AG04450 (cell line): ENCODE measurements around the gene METTL8. TPM values are rescaled to one million over a fixed set of nuclear protein-coding genes. Genes with fewer than 3 reads are reported as not detected.

Experiments used
- CTCF ChIA-PET: fragments of 300-600, 350-600 bp; formaldehyde crosslinking; extraction: SDS; loops from one replicate; lab custom pipeline; 2022; ENCODE audit warnings: antibody characterized with exemption, inconsistent platforms; lab: Charles Lee
- POLR2A ChIA-PET: fragments of 350-600 bp; formaldehyde crosslinking; extraction: SDS; loops from one replicate; lab custom pipeline; 2021; ENCODE audit warnings: antibody characterized with exemption, inconsistent platforms; lab: Yijun Ruan, JAX
- DNase-seq: peaks from one replicate; pipeline ENCODE4 v3.0.0-alpha.2; 2011; ENCODE audit warnings: low read depth, low spot score
- H3K27ac ChIP-seq: one replicate; pipeline ENCODE4 v1.5.1; 2012; ENCODE audit warnings: low read depth, low read length, control low read depth
- H3K27me3 ChIP-seq: one replicate; pipeline ENCODE4 v1.6.0; 2012; ENCODE audit warnings: low read length; ENCODE audit not compliant: control insufficient read depth, insufficient read depth
- H3K4me3 ChIP-seq: 2 replicates; pipeline ENCODE4 v1.5.1; 2011; ENCODE audit warnings: mild to moderate bottlenecking, low read depth, low read length, control low read depth
- H3K9me3 ChIP-seq: 2 replicates; pipeline ENCODE4 v1.5.1; 2012; ENCODE audit warnings: low read length; ENCODE audit not compliant: control insufficient read depth, insufficient read depth
- CTCF ChIP-seq: IDR thresholded peaks from 2 replicates; pipeline ENCODE4 v1.5.1; 2011; ENCODE audit warnings: low read depth, low read length, control low read depth, inconsistent platforms
- polyA plus RNA-seq: library from polyadenylated mRNA; depleted of rRNA; stranded (reverse); fragments of >200 nt; gene quantifications from 2 replicates; pipeline ENCODE4 v1.2.3, GENCODE V29; 2011

Gene METTL8
- polyA plus RNA-seq, 1 experiment: 25.9 TPM

- POLR2A ChIA-PET: no interaction called here
- no peak for DNase-seq
Observed at GRCh38 chr2:171459498-171459897, 25.7 kb upstream of the METTL8 start.

GRCh38 chr2:171452773-171453172 lies 19.0 kb upstream of the METTL8 start:
- POLR2A ChIA-PET: no interaction called here
- Histone ChIP-seq H3K9me3 (no peaks in the 10 kb centered on the region; the same call in 1 of the 2 replicates), H3K27me3 (no peaks in the 10 kb centered on the region), H3K4me3 (no peak overlapping the region), H3K27ac (no peak overlapping the region)
- CTCF ChIA-PET: no interaction called here
- no peak for DNase-seq
- TF ChIP-seq CTCF: no peak

More at GRCh38 chr2:171459498-171459897, 25.7 kb upstream of the METTL8 start:
- Histone ChIP-seq H3K27me3 (no peaks in the 10 kb centered on the region), H3K4me3 (no peak overlapping the region), H3K9me3 (no peaks in the 10 kb centered on the region; the same call in 1 of the 2 replicates), H3K27ac (no peak overlapping the region)
- no peak for TF ChIP-seq CTCF
- CTCF ChIA-PET: interaction anchor here (1.4 kb wide), 1 partner anchor 43 kb away, joined by 4 read pairs; no protein-coding TSS in a partner anchor

- Histone ChIP-seq H3K27me3 (no peaks in the 10 kb centered on the region), H3K27ac (no peak overlapping the region), H3K9me3 (no peaks in the 10 kb centered on the region; the same call in 1 of the 2 replicates), H3K4me3 (no peak overlapping the region)
- POLR2A ChIA-PET: no interaction called here
- DNase-seq: no peak
- CTCF ChIA-PET: no interaction called here
- no peak for TF ChIP-seq CTCF
Observed at GRCh38 chr2:171451074-171451473, 17.3 kb upstream of the METTL8 start.

GRCh38 chr2:171447675-171448074 lies 13.9 kb upstream of the METTL8 start:
- POLR2A ChIA-PET: no interaction called here
- CTCF ChIA-PET: no interaction called here
- Histone ChIP-seq H3K4me3 (no peak overlapping the region), H3K9me3 (no peaks in the 10 kb centered on the region), H3K27me3 (no peaks in the 10 kb centered on the region), H3K27ac (no peak overlapping the region)
- 0 out of 2 replicates have a peak, but pooled peaks have one; percentile 3 for TF ChIP-seq CTCF
- DNase-seq: no peak

GRCh38 chr2:171441470-171441869 lies 7.7 kb upstream of the METTL8 start:
- CTCF ChIA-PET: no interaction called here
- POLR2A ChIA-PET: no interaction called here
- TF ChIP-seq CTCF: no peak

More at GRCh38 chr2:171441470-171441869, 7.7 kb upstream of the METTL8 start:
- no peaks in the 10 kb centered on the region for H3K27me3 ChIP-seq
- no peak overlapping the region for H3K27ac ChIP-seq
- H3K4me3 ChIP-seq: no peak overlapping the region
- peaks cover 4% of the 10 kb centered on the region for H3K9me3 ChIP-seq
- DNase-seq: no peak
